Stomach (tissue), 4 donors: ENCODE results near the gene CPE.

Source experiments
- CTCF ChIP-seq, 7 experiments: fragments of 450-650 bp in 4 of 7; fragments of 200-600 bp in 3 of 7; sonication (generic) in 3 of 7; IDR thresholded peaks; one replicate each; pipeline ENCODE4 v1.5.1; 2016 to 2019; ENCODE audit warnings: antibody characterized with exemption in 7 of 7, control low read depth in 2 of 7, mild to moderate bottlenecking in 1 of 7
- EP300 ChIP-seq: sonication (generic); formaldehyde crosslinking; IDR thresholded peaks from one replicate; pipeline ENCODE4 v1.6.1; 2017; ENCODE audit warnings: antibody characterized with exemption
- POLR2A ChIP-seq, 4 donors: fragments of 450-650 bp; IDR thresholded peaks; one replicate each; pipeline ENCODE4 v1.6.1; 2016; ENCODE audit warnings: antibody characterized with exemption in 4 of 4, control low read depth in 2 of 4, mild to moderate bottlenecking in 1 of 4, moderate library complexity in 1 of 4

DNA sequence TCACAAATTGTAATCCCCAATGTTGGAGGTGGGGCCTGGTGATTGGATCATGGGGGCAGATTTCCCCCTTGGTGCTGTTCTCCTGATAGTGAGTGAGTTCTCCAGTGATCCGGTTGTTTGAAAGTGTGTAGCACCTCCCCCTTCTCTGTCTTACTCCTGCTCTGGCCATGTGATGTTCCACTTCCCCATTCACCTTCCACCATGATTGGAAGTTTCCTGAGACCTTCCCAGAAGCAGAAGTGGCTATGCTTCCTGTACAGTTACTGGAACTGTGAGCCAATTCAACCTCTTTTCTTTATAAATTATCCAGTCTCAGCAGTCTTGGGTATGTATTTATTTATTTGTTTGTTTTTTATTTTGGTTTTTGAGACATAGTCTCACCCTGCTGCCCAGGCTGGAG lies 143.2 kb downstream of the CPE start:
- TF ChIP-seq EP300 (no peak), CTCF (IDR thresholded peaks at IDR 0.05) (no peak), POLR2A (IDR thresholded peaks at IDR 0.05) (no peak)
